Renal pelvis (tissue), 4 donors: ENCODE measurements around the gene HS6ST2. TPM values are rescaled to one million over a fixed set of nuclear protein-coding genes. Genes with fewer than 3 reads are reported as not detected.
A peak's percentile ranks its signal among the peaks of the same experiment; 100 is the strongest.

ENCODE experiments used
- DNase-seq: peaks from one replicate; pipeline ENCODE4 v3.0.0-alpha.2; 2013
- polyA plus RNA-seq, 3 donors: library from polyadenylated mRNA; unstranded; fragments of 120-200 nt; gene quantifications; one replicate each; pipeline ENCODE4 v1.2.1, GENCODE V29; 2013; ENCODE audit not compliant: insufficient read length in 3 of 3

Gene HS6ST2
- polyA plus RNA-seq, 3 donors = 21.0 to 22.3 (median 22.2) TPM

DNA sequence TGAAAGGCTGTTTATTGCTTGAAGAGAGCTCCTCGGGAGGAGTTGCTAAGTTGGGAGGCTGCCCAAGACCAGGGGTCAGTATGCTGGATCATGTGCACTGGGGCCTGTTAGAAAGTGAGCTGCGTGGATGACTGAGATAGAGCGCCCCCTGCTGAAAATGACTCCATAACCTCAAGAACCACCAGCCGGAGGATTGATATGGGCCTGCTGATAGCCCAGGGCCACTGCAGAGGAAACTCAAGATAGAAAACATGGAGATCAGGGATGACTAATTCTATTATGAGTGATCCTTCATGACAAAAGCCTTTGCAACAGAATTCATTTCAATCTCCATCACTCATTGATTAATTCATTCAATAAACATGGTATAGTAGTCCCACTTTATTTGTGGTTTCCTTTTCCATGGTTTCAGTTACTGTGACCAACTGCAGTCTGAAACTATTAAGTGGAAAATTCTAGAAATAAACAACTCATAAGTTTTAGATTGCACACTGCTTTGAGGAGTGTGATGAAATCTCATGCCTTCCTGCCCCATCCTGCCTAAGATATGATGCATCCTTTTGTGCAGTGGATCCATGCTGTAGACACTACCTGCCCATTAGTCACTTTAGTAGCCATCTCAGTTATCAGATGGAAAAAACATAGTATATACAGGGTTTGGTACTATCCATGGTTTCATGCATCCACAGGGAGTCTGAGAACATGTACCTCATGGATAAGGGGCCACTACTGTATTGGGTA, 342.9 kb downstream of the HS6ST2 start:
- peak; percentile 52 for DNase-seq

DNA sequence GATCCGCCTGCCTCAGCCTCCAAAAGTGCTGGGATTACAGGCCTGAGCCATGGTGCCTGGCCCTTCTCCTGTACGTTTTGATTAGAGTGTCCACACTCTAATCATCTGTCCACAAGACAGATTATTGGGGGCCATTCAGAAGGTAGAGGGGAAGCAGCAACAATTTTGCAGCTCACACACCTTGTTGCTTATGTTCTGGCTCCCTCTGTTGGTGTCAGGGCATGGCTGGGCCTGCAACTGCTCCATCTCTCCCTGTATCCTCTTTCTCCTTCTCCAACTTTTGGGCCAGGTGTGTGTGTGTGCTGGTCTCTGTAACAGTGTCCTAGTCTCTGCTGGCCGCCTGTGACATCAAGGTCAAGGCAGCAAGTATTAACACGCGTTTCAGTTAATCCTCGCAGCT, 344.1 kb downstream of the HS6ST2 start:
- DNase-seq = no peak

DNA sequence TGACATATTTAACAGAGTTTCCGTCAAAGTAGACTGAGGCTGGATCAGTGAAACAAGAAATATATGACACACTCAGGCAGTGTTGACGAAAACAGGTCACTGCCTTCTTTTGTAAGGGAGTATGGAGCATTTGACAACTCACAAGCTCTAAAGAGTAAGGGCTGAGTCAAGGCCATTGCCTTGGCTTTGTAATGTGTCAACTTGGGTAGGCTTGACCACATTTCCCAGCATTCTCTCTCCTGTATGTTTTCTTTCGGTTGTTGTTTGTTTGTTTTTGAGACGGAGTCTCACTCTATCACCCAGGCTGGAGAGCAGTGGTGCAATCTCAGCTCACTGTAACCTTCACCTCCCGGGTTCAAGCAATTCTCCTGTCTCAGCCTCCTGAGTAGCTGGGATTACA, 344.6 kb downstream of the HS6ST2 start:
- DNase-seq = no peak

DNA sequence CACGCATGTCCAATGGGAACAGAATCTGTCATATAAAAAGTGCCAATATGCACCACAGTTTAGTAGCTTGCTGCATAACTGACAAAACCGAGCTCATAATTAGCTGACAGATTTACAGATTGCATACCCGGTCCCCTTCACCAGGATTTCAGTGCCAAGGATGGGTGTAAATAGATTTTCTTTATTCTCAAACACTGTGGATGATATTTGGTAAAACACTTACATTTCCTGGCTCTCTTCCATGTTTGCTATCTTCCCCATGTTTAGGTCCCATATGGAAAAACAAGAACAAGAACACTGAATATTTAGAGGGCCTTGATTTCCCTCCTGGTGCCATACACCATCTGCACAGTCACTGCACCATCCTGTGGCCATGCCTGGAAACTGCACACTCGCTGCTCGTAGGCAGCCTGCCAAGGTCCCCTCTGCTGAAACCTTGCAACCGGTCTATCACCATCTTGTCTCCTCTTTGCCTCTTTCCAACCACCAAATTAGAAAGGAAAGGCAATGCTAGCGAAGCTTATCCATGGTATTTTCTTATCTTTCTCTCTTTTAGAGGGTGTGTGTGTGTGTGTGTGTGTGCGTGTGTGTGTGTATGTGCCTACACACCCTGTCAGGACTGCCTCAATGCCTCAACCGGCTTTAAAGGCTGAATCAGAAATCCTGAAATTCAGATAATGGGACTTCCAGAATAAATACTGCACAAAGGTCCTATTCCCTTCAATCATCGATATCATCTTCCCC, 345.4 kb downstream of the HS6ST2 start:
- no peak for DNase-seq

- DNase-seq = no peak
Observed at GRCh38 chrX:132610536-132610935, 347.9 kb downstream of the HS6ST2 start.

GRCh38 chrX:132609362-132609848, 349.0 kb downstream of the HS6ST2 start:
- no peak for DNase-seq

DNA sequence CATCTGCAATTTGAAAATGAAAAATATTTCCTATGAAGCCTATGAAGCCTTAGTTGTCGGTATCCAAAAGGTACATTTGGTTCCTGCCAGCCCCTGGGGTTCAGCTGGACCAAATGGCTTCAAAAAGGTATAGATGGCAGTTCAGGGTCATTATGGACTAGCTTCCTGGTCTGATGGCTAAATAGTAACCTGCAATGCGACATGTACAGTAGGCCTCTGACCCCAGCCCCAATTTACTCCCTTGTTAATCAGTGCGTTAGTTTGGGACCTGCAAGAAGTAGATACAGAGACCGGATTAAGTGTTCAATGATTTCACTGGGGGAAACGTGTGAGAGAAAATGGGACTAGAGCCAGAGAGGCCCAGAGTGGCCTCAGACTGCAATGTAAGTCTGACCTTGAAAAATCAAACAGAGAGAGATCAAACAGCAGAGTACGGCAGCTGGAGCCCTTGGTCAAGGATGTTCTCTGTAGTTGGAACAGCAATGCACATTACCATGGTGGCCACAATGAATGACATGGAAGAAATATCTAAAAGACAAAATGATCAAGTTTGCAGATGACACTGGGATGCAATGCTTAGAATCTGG, 354.6 kb downstream of the HS6ST2 start:
- no peak for DNase-seq

DNA sequence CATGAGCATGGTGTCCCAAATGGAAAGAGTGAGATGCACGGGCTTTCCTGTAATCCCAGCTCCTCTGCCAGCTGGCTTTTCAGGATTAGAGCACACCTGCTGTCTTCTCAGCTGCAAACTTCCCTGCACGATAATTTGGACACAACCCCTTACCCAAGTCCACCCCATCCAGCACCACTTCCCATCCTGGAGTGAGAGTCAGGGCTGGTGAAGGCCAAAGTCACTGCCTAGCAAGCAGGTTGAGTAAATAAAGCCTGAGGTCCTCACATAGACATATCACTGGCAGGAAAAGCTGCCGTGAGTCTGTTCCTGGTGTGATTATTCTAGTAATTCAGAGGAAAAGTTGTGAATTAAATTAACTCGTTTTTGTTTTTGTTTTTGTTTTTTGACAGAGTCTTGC, 355.7 kb downstream of the HS6ST2 start:
- DNase-seq = no peak

- no peak for DNase-seq
Observed at GRCh38 chrX:132594999-132595398, 363.4 kb downstream of the HS6ST2 start.

- DNase-seq = no peak
Observed at GRCh38 chrX:132594129-132594528, 364.3 kb downstream of the HS6ST2 start.

DNA sequence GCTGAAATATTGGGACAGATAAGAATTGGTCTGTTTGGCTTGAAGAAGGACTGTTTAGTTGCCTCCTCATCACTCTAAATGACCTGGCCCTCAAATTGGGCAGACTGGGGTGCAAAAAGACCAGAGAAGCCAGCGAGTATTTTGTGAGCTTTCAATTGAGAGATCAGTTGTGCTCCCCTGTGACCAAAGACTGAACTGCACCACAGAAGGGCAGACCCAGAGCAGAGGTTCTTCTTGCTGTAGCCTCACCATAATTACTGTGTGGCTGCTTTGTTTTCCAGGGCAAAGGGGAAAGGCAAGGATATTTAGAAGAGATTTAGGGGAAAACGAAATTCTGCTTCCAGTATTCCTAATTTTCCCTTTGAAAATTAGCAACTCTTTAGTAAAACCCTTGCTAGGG, 365.5 kb downstream of the HS6ST2 start:
- no peak for DNase-seq

GRCh38 chrX:132591719-132592275, 366.6 kb downstream of the HS6ST2 start:
- DNase-seq = no peak

- DNase-seq = no peak
Observed at GRCh38 chrX:132590350-132591026, 367.9 kb downstream of the HS6ST2 start.

GRCh38 chrX:132584936-132585335, 373.5 kb downstream of the HS6ST2 start:
- DNase-seq = no peak

- DNase-seq = no peak
Observed at GRCh38 chrX:132576939-132577338, 381.5 kb downstream of the HS6ST2 start.

Other genes with a start within 250 kb of the HS6ST2 start
- not detected for gene USP26, start 138.5 kb upstream of the HS6ST2 start, polyA plus RNA-seq